Vagina (tissue), 2 donors: ENCODE data around the gene MYCN.

Source experiments
- CTCF ChIP-seq, 3 experiments: fragments of 450-650 bp in 2 of 3; fragments of 200-600 bp in 1 of 3; sonication (generic) in 1 of 3; IDR thresholded peaks; one replicate each; pipeline ENCODE4 v1.5.1; 2017 to 2019; ENCODE audit warnings: antibody characterized with exemption in 3 of 3, mild to moderate bottlenecking in 2 of 3, moderate library complexity in 2 of 3
- POLR2A ChIP-seq, 2 donors: fragments of 450-650 bp; IDR thresholded peaks; one replicate each; pipeline ENCODE4 v1.6.1; 2017; ENCODE audit warnings: antibody characterized with exemption in 2 of 2, mild to moderate bottlenecking in 2 of 2, moderate library complexity in 2 of 2
- POLR2AphosphoS5 ChIP-seq, 2 donors: sonication (generic); formaldehyde crosslinking; IDR thresholded peaks; one replicate each; pipeline ENCODE4 v1.9.0; 2017; ENCODE audit warnings: antibody characterized with exemption in 2 of 2, mild to moderate bottlenecking in 2 of 2, low read depth in 1 of 2; ENCODE audit not compliant: insufficient read depth in 1 of 2

DNA sequence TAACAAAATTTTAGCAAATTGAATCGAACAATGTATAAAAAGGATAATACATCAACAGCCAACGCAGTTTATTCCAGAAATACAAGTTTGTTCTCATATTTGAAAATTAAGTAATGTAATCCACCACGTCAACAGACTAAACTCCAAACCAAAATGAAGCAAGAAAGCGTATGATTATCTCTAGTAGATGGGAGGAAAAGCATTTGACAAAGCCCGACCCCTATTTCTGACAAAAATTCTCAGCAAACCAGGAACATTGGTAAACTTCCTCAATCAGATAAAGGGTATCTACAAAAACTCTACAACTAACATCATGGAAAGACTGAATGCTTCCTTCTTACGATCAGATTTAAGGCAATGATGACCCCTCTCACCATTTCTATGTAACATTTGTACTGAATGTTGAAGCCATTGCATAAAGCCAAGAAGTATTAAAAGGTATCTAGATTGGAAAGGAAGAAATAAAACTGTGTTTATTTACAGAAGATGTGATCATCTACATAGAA lies 34.3 kb upstream of the MYCN start:
- TF ChIP-seq POLR2AphosphoS5 (IDR thresholded peaks at IDR 0.05; ENCODE audit: insufficient read depth in 1 of 2, low read depth in 1 of 2): no peak
- TF ChIP-seq CTCF (IDR thresholded peaks at IDR 0.05): no peak
- TF ChIP-seq POLR2A (IDR thresholded peaks at IDR 0.05): no peak
